ENCODE measurements around the gene CAMKK2. TPM values are rescaled to one million over a fixed set of nuclear protein-coding genes. Genes with fewer than 3 reads are reported as not detected.
"Not testable (repeated sequence)": the region's sequence is repeated elsewhere in the genome, so short reads cannot be mapped to it uniquely, and the experiment has no call there.

The CAMKK2 gene
- total RNA-seq: 47.1 and 50.7 TPM in 2 replicates

- no peak for DNase-seq (ENCODE audit: extremely low read depth, low read depth, low spot score)
These were observed at the start of gene CAMKK2 for GRCh38 chr12:121296618-121297434. Gene CAMKK2, minus strand, starts transcription at chr12:121296709. Its CDS starts 22,183 bp downstream, at chr12:121274526.

GRCh38 chr12:121345151-121345815, 48.8 kb upstream of the CAMKK2 start:
- DNase-seq (ENCODE audit: extremely low read depth, low read depth, low spot score): no peak

GRCh38 chr12:121344506-121344905, 48.0 kb upstream of the CAMKK2 start:
- DNase-seq (ENCODE audit: extremely low read depth, low read depth, low spot score): no peak

- DNase-seq (ENCODE audit: extremely low read depth, low read depth, low spot score): no peak
These were observed 40.9 kb upstream of the CAMKK2 start for GRCh38 chr12:121337416-121337815.

- no peak for DNase-seq (ENCODE audit: extremely low read depth, low read depth, low spot score)
These were observed 38.2 kb upstream of the CAMKK2 start for GRCh38 chr12:121334513-121335343.

- DNase-seq (ENCODE audit: extremely low read depth, low read depth, low spot score): no peak
These were observed 37.2 kb upstream of the CAMKK2 start for GRCh38 chr12:121333747-121334146.

GRCh38 chr12:121331248-121331647, 34.7 kb upstream of the CAMKK2 start:
- DNase-seq (ENCODE audit: extremely low read depth, low read depth, low spot score): no peak

GRCh38 chr12:121330692-121331091, 34.2 kb upstream of the CAMKK2 start:
- no peak for DNase-seq (ENCODE audit: extremely low read depth, low read depth, low spot score)

- DNase-seq (ENCODE audit: extremely low read depth, low read depth, low spot score): no peak
These were observed 33.7 kb upstream of the CAMKK2 start for GRCh38 chr12:121330195-121330594.

- no peak for DNase-seq (ENCODE audit: extremely low read depth, low read depth, low spot score)
These were observed 32.1 kb upstream of the CAMKK2 start for GRCh38 chr12:121328620-121329019.

- DNase-seq (ENCODE audit: extremely low read depth, low read depth, low spot score): no peak
These were observed 30.6 kb upstream of the CAMKK2 start for GRCh38 chr12:121326996-121327674.

- DNase-seq (ENCODE audit: extremely low read depth, low read depth, low spot score): no peak
These were observed 29.4 kb upstream of the CAMKK2 start for GRCh38 chr12:121325922-121326396.

GRCh38 chr12:121323908-121324307, 27.4 kb upstream of the CAMKK2 start:
- DNase-seq (ENCODE audit: extremely low read depth, low read depth, low spot score): no peak

GRCh38 chr12:121318121-121318520, 21.6 kb upstream of the CAMKK2 start:
- no peak for DNase-seq (ENCODE audit: extremely low read depth, low read depth, low spot score)

GRCh38 chr12:121314431-121314830, 17.9 kb upstream of the CAMKK2 start:
- DNase-seq (ENCODE audit: extremely low read depth, low read depth, low spot score): no peak

- not testable (repeated sequence) for DNase-seq (ENCODE audit: extremely low read depth, low read depth, low spot score)
These were observed 13.7 kb upstream of the CAMKK2 start for GRCh38 chr12:121310231-121310630.

GRCh38 chr12:121307397-121307796, 10.9 kb upstream of the CAMKK2 start:
- not testable (repeated sequence) for DNase-seq (ENCODE audit: extremely low read depth, low read depth, low spot score)

GRCh38 chr12:121304306-121304705, 7.8 kb upstream of the CAMKK2 start:
- DNase-seq (ENCODE audit: extremely low read depth, low read depth, low spot score): no peak

GRCh38 chr12:121301876-121302275, 5.4 kb upstream of the CAMKK2 start:
- DNase-seq (ENCODE audit: extremely low read depth, low read depth, low spot score): no peak

GRCh38 chr12:121300083-121300819, 3.7 kb upstream of the CAMKK2 start:
- DNase-seq (ENCODE audit: extremely low read depth, low read depth, low spot score): no peak

All from glomerular endothelial cell (primary cell).